ENCODE results near the gene TLE4. TPM values are rescaled to one million over a fixed set of nuclear protein-coding genes. Genes with fewer than 3 reads are reported as not detected.

TLE4 gene
- total RNA-seq, 1 donor from 2014 or later = 55.6 TPM

DNA sequence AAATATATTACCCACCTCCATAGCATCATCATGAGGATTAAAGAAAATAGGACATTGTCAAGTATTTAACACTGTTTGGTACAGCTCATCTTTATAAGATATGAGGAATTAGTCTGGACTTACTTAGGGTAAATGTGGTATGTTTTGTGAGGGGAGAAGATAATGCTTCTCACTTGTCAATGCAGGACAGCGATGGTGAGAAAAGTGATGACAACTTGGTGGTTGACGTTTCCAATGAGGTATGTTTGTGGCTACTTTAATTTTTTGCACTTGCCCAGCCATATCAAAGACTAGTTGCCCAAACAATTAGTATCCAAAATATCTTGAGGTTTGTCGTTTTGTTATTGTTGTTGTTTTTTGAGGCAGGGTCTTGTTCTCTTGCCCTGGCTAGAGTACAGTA, 133.9 kb downstream of the TLE4 start:
- Mint-ChIP-seq H3K27ac (no peak overlapping the region), H3K36me3 (ENCODE audit: insufficient read depth) (peaks cover 36% of the 10 kb centered on the region), H3K27me3 (no peaks in the 10 kb centered on the region), H3K9me3 (ENCODE audit: low read depth) (no peaks in the 10 kb centered on the region), H3K4me1 (ENCODE audit: low read depth) (no peaks in the 10 kb centered on the region), H3K4me3 (ENCODE audit: low read depth) (no peak overlapping the region)
- no peak for DNase-seq (ENCODE audit: low spot score, unreplicated experiment)
- TF ChIP-seq, protein P1, sequence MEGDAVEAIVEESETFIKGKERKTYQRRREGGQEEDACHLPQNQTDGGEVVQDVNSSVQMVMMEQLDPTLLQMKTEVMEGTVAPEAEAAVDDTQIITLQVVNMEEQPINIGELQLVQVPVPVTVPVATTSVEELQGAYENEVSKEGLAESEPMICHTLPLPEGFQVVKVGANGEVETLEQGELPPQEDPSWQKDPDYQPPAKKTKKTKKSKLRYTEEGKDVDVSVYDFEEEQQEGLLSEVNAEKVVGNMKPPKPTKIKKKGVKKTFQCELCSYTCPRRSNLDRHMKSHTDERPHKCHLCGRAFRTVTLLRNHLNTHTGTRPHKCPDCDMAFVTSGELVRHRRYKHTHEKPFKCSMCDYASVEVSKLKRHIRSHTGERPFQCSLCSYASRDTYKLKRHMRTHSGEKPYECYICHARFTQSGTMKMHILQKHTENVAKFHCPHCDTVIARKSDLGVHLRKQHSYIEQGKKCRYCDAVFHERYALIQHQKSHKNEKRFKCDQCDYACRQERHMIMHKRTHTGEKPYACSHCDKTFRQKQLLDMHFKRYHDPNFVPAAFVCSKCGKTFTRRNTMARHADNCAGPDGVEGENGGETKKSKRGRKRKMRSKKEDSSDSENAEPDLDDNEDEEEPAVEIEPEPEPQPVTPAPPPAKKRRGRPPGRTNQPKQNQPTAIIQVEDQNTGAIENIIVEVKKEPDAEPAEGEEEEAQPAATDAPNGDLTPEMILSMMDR (IDR thresholded peaks at IDR 0.05; ENCODE audit: unreplicated experiment) = no peak

DNA sequence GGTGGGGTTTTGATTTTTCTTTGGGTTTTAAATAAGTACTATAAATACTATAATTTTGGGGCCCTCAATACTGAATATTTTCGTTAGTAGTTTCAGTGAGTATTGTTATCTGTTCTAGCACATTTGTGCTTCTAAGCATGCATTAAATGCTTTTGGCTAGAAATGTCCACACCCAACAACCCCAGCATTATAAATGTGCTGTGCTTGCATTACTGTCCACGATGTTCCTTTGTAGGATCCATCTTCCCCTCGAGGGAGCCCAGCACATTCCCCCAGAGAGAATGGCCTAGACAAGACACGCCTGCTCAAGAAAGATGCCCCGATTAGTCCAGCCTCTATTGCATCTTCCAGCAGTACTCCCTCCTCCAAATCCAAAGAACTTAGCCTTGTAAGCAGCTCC, 134.7 kb downstream of the TLE4 start:
- TF ChIP-seq, protein P1 (IDR thresholded peaks at IDR 0.05; ENCODE audit: unreplicated experiment) = no peak
- no peak overlapping the region for H3K4me3 Mint-ChIP-seq (ENCODE audit: low read depth)
- no peak overlapping the region for H3K27ac Mint-ChIP-seq
- H3K4me1 Mint-ChIP-seq (ENCODE audit: low read depth) = no peaks in the 10 kb centered on the region
- DNase-seq (ENCODE audit: low spot score, unreplicated experiment) = no peak
- no peaks in the 10 kb centered on the region for H3K27me3 Mint-ChIP-seq
- peaks cover 40% of the 10 kb centered on the region for H3K36me3 Mint-ChIP-seq (ENCODE audit: insufficient read depth)
- no peaks in the 10 kb centered on the region for H3K9me3 Mint-ChIP-seq (ENCODE audit: low read depth)

DNA sequence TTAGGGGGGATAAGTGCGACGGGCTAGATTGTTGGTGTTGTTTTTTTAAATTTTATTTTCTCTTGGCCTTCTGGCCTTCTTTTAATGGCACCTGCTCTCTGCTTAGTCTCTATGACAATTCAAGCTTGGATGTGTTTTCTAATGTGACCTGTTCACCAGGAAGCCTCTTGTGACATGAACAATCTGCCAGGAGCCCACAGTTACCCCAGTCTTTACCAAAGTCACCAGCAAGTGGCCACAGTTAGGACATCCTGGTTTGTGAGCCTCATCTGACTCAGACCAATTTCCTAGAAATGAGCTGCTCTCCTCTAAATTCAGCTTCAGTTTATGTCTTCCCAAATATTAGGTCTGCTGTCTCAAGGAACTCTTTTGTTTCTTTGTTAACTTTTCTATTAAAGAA, 135.8 kb downstream of the TLE4 start:
- H3K36me3 Mint-ChIP-seq (ENCODE audit: insufficient read depth) = peaks cover 44% of the 10 kb centered on the region
- H3K4me1 Mint-ChIP-seq (ENCODE audit: low read depth) = no peaks in the 10 kb centered on the region
- DNase-seq (ENCODE audit: low spot score, unreplicated experiment) = no peak
- H3K9me3 Mint-ChIP-seq (ENCODE audit: low read depth) = no peaks in the 10 kb centered on the region
- H3K27me3 Mint-ChIP-seq = no peaks in the 10 kb centered on the region
- H3K27ac Mint-ChIP-seq = no peak overlapping the region
- TF ChIP-seq, protein P1 (IDR thresholded peaks at IDR 0.05; ENCODE audit: unreplicated experiment) = no peak
- no peak overlapping the region for H3K4me3 Mint-ChIP-seq (ENCODE audit: low read depth)

DNA sequence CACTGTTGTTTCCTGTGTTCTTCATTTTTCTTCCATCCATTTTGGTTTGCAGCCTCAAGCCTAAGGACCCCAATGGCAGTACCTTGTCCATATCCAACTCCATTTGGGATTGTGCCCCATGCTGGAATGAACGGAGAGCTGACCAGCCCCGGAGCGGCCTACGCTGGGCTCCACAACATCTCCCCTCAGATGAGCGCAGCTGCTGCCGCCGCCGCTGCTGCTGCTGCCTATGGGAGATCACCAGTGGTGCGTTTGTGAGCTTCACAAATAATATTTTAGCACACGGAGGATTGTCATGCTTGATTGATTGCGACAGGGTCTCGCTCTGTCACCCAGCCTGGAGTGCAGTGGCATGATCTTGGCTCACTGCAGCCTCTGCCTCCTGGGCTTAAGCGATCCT, 136.8 kb downstream of the TLE4 start:
- no peak overlapping the region for H3K27ac Mint-ChIP-seq
- no peak overlapping the region for H3K4me3 Mint-ChIP-seq (ENCODE audit: low read depth)
- TF ChIP-seq, protein P1 (IDR thresholded peaks at IDR 0.05; ENCODE audit: unreplicated experiment) = no peak
- no peaks in the 10 kb centered on the region for H3K9me3 Mint-ChIP-seq (ENCODE audit: low read depth)
- H3K4me1 Mint-ChIP-seq (ENCODE audit: low read depth) = no peaks in the 10 kb centered on the region
- DNase-seq (ENCODE audit: low spot score, unreplicated experiment) = no peak
- peaks cover 46% of the 10 kb centered on the region for H3K36me3 Mint-ChIP-seq (ENCODE audit: insufficient read depth)
- no peaks in the 10 kb centered on the region for H3K27me3 Mint-ChIP-seq

DNA sequence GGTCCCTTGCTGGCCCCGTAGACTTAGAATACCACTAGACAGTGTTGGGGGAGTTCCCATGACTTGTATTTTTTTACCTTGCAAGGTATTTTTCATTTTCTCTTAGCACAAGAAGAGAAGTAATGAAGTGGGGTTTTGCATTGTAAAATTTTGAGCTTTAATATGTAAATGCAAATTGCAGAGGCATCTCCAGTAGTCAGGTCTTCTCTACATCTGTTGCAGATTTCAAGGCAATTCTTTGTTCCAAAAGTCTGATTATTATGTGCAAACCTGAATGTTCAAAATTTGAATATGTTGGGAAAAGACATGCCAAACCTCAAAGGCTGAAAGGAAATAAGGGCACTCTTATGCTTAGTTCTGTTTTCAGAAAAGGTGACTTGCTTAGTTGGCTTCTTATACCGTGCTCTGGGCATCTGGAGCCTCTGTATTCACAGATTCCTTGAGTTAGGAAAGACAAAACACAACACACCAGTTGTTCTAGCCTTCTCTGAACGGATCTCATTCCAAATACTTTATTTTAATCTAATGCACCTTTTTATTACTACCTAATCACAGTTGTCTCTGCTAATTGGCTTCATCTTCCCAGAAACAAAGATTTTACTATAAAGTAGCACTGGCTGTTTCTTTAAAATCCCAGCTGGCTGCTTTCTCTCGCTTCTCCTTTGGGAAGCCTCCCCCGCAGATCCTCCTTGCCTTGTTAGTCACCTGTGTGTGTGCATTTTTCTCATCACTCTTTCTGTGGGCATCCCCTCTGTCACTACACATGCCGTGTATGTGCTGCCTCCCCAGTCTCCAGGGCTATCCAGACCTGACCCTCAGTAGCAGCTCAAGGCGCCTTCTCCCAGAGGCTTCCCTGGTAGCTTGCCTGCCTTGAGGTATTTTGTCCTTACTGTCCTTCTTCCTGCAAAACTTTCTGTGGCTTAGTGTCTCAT, 138.2 kb downstream of the TLE4 start:
- Mint-ChIP-seq H3K9me3 (ENCODE audit: low read depth) (no peaks in the 10 kb centered on the region), H3K4me1 (ENCODE audit: low read depth) (no peaks in the 10 kb centered on the region), H3K4me3 (ENCODE audit: low read depth) (no peak overlapping the region), H3K27ac (no peak overlapping the region), H3K27me3 (no peaks in the 10 kb centered on the region), H3K36me3 (ENCODE audit: insufficient read depth) (peaks cover 51% of the 10 kb centered on the region)
- TF ChIP-seq, protein P1 (IDR thresholded peaks at IDR 0.05; ENCODE audit: unreplicated experiment) = no peak
- no peak for DNase-seq (ENCODE audit: low spot score, unreplicated experiment)
